ENCODE measurements around the gene PRPH2. TPM values are rescaled to one million over a fixed set of nuclear protein-coding genes. Genes with fewer than 3 reads are reported as not detected.

Gene PRPH2
- total RNA-seq, 2 experiments from 2014 or later: not detected

DNA sequence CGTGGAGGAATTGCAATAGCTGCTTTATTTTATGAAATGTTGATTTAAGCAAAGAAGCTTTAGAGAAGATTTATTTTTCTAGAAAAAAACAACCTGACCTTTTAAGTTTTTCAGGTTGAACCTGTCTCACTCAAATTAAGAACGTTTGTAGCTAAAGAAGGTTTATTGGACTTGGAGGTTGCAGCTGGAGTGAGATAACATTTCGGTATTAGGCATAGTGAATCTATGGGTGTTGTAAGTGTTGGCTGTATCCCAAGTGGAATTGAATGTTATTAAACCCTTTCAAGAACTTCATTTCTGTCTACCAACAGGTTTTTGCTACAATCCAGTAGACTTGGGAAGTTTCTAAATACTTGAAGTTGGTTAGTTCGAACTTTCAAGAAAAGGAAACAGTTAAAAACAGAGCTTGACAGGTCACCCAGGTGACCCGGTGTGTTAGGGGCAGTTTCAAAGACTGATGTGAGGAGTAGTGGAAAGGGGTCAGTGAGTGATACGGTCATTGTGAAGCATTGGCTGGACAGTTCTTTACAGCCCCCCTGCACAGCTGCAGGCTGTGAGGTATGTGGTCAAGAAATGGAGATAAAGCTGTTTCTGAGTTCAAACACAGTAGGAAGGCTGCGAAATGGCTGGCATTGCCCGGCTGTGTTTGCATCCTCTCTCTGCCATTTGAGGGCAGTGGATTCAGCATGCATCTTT is 26.0 kb upstream of the PRPH2 start:
- peak overlapping the region; percentile 80 for H3K4me3 ChIP-seq (ENCODE audit: low read depth, low read length, poor library complexity, severe bottlenecking)
- H2AFZ ChIP-seq (ENCODE audit: low read length): peak overlapping the region; percentile 3; the same call in 1 of the 2 replicates
- no peak for DNase-seq (ENCODE audit: low spot score)
- H4K20me1 ChIP-seq (ENCODE audit: insufficient read depth, low read length): peaks cover 9% of the 10 kb centered on the region; the same call in 1 of the 2 replicates
- H3K27ac ChIP-seq (ENCODE audit: low read depth, low read length, poor library complexity, severe bottlenecking): peak overlapping the region; percentile 93
- H3K79me2 ChIP-seq (ENCODE audit: insufficient read depth, low read depth, low read length): peaks cover 41% of the 10 kb centered on the region
- ChIA-PET CTCF (ENCODE audit: unreplicated experiment) (interaction anchor here (0.6 to 1.6 kb wide), 3 partner anchors 10 to 23 kb away, joined by 3 to 5 read pairs (median 3); no protein-coding TSS in a partner anchor), POLR2A (interaction anchor here (0.6 to 14.2 kb wide), 13 partner anchors 9 to 964 kb away, joined by 3 to 494 read pairs (median 5); partner anchors contain the start of genes BICRAL and RPL7L1)
- H3K4me1 ChIP-seq (ENCODE audit: insufficient read depth, low read length, poor library complexity, severe bottlenecking): peaks cover 31% of the 10 kb centered on the region
- intact Hi-C loops (cut with micrococcal nuclease; ENCODE audit: unreplicated experiment): loop anchor here (5.0 to 10.0 kb wide), 4 partner anchors 144 to 1024 kb away; partner anchors contain the start of gene SRF
- peak overlapping the region; percentile 100 for H3K4me2 ChIP-seq (ENCODE audit: low read length)
- H3K9me2 ChIP-seq (ENCODE audit: insufficient read depth, low read length): no peaks in the 10 kb centered on the region
- BruUV-seq (replicated peaks): no TSS peak
- TF ChIP-seq, protein P1, sequence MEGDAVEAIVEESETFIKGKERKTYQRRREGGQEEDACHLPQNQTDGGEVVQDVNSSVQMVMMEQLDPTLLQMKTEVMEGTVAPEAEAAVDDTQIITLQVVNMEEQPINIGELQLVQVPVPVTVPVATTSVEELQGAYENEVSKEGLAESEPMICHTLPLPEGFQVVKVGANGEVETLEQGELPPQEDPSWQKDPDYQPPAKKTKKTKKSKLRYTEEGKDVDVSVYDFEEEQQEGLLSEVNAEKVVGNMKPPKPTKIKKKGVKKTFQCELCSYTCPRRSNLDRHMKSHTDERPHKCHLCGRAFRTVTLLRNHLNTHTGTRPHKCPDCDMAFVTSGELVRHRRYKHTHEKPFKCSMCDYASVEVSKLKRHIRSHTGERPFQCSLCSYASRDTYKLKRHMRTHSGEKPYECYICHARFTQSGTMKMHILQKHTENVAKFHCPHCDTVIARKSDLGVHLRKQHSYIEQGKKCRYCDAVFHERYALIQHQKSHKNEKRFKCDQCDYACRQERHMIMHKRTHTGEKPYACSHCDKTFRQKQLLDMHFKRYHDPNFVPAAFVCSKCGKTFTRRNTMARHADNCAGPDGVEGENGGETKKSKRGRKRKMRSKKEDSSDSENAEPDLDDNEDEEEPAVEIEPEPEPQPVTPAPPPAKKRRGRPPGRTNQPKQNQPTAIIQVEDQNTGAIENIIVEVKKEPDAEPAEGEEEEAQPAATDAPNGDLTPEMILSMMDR (conservative IDR thresholded peaks at IDR 0.05; ENCODE audit: low read length): no peak
- no peak for TF ChIP-seq EZH2phosphoT487 (IDR thresholded peaks at IDR 0.05; ENCODE audit: borderline replicate concordance, low read depth, low read length)
- peaks cover 26% of the 10 kb centered on the region for H3K36me3 ChIP-seq (ENCODE audit: insufficient read depth, low read length)
- no peaks in the 10 kb centered on the region for H3K9me3 ChIP-seq (ENCODE audit: low read length)

DNA sequence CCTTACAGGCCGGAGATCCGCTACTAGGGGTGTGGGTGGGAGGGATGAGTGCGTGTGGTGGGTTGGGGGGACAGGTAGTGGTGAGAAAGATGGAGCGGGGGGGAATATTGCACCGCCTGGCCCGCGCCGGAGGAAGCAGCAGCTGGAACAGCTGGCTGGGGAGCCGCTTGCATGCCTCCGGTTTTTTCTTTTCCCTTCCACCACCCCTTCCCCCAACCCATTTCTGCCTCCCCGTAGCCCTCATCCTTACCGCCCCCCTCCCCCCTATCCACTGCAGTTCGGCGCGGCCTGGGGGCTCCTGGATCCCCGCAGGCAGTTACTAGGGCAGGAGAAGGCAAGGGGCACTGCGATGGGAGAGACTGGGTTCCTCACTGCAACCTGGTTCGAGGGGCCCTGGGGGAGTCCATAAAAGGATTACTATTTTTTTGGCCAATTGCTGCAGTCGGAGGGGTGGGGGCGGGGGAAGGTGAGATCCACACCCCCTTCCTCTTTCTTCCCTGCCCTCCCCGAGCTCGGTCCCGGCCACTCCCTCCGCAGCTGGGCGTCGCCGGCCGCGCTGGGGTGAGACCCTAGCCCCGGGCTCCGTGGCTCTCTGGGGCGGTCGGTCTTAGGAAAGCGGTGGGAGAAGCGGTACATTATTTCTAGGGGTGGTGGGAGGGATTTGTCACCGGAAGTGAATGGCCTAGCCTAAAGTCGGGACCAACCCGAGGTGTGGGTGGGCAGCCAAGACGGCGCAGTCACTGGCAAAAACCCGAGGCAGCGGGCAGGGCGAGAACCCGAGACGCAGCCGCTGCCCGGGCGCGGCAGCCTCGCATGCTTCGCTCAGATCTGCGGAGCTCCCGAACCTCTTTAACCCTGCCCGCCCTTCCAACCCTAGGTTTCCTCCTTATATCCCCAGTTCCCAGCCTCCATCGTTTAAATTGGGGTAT is 24.3 kb upstream of the PRPH2 start:
- Histone ChIP-seq H3K27ac (ENCODE audit: low read depth, low read length, poor library complexity, severe bottlenecking) (peak overlapping the region; percentile 93), H3K4me2 (ENCODE audit: low read length) (peak overlapping the region; percentile 100), H4K20me1 (ENCODE audit: insufficient read depth, low read length) (peaks cover 9% of the 10 kb centered on the region; the same call in 1 of the 2 replicates), H3K36me3 (ENCODE audit: insufficient read depth, low read length) (peaks cover 24% of the 10 kb centered on the region), H3K9me3 (ENCODE audit: low read length) (no peaks in the 10 kb centered on the region), H3K79me2 (ENCODE audit: insufficient read depth, low read depth, low read length) (peaks cover 49% of the 10 kb centered on the region), H3K9me2 (ENCODE audit: insufficient read depth, low read length) (no peaks in the 10 kb centered on the region), H3K4me3 (ENCODE audit: low read depth, low read length, poor library complexity, severe bottlenecking) (peak overlapping the region; percentile 80), H3K4me1 (ENCODE audit: insufficient read depth, low read length, poor library complexity, severe bottlenecking) (peaks cover 40% of the 10 kb centered on the region), H2AFZ (ENCODE audit: low read length) (peak overlapping the region; percentile 35; the same call in 1 of the 2 replicates)
- ChIA-PET CTCF (ENCODE audit: unreplicated experiment) (interaction anchor here (0.6 to 1.5 kb wide), 4 partner anchors 22 to 699 kb away, joined by 4 to 7 read pairs (median 5); partner anchors contain the start of gene KLHDC3), POLR2A (interaction anchor here (0.5 to 14.2 kb wide), 14 partner anchors 13 to 1561 kb away, joined by 3 to 494 read pairs (median 6); partner anchors contain the start of gene BICRAL)
- BruUV-seq (replicated peaks): no TSS peak
- TF ChIP-seq, protein P1 (conservative IDR thresholded peaks at IDR 0.05; ENCODE audit: low read length): no peak
- TF ChIP-seq EZH2phosphoT487 (IDR thresholded peaks at IDR 0.05; ENCODE audit: borderline replicate concordance, low read depth, low read length): no peak
- peak; percentile 91 for DNase-seq (ENCODE audit: low spot score)
- intact Hi-C loops (cut with micrococcal nuclease; ENCODE audit: unreplicated experiment): loop anchor here (1.0 to 10.0 kb wide), 7 partner anchors 25 to 1022 kb away; partner anchors contain the start of genes RPL7L1 and SRF

Measured in OCI-LY7 (cell line).